Hippocampal formation (tissue), 2 donors: Measurements from ENCODE around the gene PRPF6.

Experiments
- DNase-seq, 2 donors: peaks; one replicate each; lab custom pipeline; 2025; lab: John Stamatoyannopoulos, UW

The PRPF6 gene

DNA sequence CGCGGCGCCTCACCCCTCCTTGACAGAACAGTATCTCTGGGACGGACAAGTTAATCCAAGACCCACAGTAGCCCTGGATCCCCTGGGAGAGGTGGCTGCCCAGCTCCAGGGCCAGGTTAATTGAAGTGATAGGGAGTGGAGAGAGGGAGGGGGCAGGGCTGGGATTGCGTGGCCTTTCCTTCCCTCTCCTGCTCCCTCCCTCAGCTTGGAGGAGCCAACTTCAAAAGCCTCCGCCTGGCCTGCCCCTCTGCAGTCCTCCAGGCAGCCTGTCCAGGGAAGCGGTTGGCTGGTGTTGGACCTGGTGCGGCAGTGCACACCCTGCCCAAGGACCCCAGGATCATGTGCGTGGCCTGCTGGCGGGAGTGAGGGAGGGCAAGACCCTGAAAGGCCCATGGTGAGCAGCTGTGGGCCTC, 55.0 kb downstream of the PRPF6 start, which contains the start of gene C20orf204:
Gene C20orf204, plus strand, starts transcription at position 250 of the 413 bp plus-strand sequence. Its CDS starts 142 bp downstream, at position 392.
- DNase-seq = no peak

GRCh38 chr20:64036346-64037198, 55.6 kb downstream of the PRPF6 start:
- DNase-seq = no peak

- DNase-seq = no peak
These were observed 56.2 kb downstream of the PRPF6 start for GRCh38 chr20:64037199-64037497.

- no peak for DNase-seq
These were observed 56.7 kb downstream of the PRPF6 start for GRCh38 chr20:64037498-64038213.

DNA sequence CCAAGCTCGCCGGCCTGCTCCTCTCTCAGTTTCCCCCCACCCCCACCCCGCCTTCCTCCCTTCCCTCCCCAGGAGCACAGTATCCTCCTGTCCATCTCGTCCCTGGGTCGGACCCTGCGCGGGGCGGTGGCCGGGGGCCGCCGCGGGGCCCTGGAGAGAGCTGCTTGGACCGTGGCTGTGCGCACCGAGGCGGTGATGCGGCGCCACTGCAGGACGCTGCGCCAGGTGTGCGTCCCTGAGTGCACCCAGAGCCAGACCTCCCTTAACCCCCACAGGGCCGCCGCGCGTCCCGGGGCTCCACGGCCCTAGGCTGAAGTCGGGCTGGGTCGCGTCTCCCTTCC, 57.3 kb downstream of the PRPF6 start:
- DNase-seq = no peak

DNA sequence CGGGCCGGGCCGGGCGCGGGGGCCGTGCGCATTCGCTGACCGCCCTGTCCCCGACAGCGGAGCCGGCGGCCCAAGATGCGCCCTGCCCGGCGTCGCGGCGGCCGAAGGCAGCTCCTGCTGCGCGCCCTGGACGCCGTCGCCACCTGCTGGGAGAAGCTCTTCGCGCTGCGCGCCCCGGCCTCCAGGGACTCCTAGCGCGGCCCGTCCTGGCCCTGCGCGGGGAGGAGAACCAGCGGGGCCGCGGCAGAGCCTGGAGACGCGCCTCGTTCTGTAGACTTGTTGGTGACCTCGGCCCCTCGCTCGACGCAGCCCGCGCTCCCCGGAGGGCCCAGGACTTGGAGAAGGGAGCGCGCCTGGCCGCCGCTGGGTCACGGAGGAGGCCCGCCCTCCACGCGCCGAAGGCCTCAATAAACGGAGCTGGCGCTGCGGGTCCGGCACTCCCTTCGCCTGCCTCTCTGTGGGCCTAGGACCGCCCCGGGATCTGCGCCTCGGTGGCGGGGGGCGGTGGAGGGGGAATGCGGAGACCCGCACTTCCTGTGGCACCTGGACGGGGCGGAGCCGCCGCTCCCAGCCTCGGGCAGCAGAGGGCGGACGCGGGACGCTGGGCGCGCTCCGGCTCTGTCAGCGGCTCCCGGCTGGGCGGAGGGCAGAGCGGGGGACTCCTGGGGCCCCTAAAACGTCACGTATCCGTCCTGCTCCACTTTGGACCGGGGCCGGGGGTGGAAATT, 57.8 kb downstream of the PRPF6 start:
- peak in 1 of 2 donors; percentile 17 for DNase-seq

- DNase-seq = no peak
These were observed 58.6 kb downstream of the PRPF6 start for GRCh38 chr20:64039293-64040160.

GRCh38 chr20:64040231-64041039, 59.5 kb downstream of the PRPF6 start:
- no peak for DNase-seq

DNA sequence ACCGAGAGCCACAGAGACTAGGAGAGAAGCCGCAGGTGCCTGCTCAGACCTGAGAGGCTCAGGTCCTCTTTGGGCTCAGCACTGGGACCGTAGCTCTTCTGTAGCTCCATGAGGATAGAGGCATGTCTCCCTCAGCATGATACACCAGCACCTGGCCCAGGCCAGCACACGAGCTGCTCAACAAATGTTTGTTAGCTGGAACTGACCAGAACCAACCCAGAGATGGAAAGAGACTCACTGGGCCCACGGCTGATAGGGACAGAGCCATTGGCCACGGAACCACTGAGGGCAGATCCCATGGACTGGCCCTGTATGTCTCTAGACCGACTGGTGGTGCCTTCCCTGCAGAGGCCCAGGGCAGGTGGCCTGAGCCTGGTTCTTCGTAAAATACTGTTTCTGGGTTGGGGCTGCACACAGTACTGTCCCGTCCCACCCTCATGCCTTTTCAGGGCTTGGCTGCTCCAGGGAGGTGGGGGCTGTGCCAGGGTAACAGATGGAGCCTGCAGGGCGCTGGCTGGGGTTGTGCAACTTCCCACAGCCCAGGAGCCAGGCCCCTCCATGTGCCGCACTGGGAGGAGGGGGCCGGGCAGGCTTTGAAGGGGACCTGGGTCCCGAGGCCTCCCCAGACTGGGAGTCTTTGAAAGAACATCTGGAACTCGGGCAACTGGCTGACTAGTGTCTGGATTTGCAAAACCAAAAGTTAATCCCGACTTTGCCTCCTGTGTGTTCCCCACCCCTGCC, 60.3 kb downstream of the PRPF6 start:
- no peak for DNase-seq

GRCh38 chr20:64041781-64042053, 60.8 kb downstream of the PRPF6 start:
- no peak for DNase-seq

DNA sequence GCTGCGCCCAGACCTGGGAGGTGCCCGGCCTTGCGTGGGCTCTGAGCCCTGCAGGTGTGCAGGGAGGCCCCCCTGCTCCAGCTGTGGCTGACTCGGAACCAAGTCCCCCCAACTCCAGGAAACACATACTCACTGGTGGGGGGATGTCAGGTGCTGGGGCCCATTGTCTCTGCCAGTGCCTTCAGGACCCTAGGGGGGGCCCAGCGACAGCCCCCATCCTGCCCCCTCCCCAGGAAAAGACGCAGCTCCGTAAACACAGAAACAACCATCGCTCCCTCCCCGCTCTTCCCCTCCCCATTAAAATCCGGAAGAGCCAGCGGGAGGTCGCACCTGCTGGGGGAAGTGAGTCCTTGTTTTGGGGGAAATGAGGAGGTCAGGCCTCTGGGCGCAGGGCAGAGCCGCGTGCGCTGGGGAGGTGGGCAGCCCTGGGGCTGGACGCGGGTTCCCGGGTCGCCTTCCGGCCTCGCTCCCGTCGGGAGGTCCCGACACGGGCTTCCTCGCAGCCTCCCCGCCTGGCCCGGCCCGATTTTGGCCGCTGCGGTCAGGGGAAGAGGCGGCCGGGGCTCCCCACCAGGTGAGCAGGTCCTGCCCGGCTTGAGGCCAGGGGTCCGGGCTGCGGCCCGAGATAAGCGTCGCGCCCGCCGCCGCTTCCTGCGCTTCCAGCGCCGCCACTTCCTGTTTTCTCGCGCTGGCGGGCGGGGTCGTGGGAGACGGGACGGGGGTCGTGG, 61.3 kb downstream of the PRPF6 start:
- no peak for DNase-seq

- DNase-seq = no peak
These were observed 62.8 kb downstream of the PRPF6 start for GRCh38 chr20:64043768-64044167.

- DNase-seq = no peak
These were observed 63.7 kb downstream of the PRPF6 start for GRCh38 chr20:64044484-64045247.

DNA sequence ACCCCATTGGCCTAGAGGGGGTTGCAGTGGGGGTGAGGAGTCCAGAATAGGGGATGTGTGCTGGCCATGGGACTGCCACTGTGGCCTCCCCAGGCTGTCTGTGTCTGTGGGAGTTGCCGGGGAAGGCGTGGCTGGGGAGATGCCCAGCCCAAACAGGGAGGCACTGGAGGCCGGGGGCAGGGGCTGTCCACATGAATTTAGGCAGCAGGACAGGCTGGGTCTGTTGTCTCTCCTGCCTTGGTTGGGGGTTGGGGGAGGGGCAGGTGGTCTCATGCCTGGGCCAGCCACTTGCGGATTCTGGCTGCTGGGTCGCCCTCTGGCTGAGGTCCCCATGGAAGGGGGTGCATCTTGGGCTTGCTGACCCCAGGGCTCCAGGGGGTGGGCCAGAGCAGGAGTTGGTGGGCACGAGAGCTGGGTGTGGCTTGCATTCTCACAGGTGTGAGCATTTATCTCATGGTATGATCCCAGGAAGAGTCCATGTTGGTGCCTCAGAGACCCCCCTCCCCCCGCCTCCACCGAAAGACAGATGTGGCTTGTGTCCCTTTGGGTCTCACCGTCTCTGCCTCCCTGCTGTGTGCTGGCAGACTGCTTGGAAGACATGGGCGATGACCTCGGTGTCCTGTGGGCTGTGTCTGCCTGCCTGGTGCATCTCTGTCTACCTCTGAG, 64.5 kb downstream of the PRPF6 start:
- DNase-seq = no peak

- no peak for DNase-seq
These were observed 66.1 kb downstream of the PRPF6 start for GRCh38 chr20:64047046-64047389.

GRCh38 chr20:64047968-64048401, 67.1 kb downstream of the PRPF6 start:
- no peak for DNase-seq

- DNase-seq = no peak
These were observed 67.6 kb downstream of the PRPF6 start for GRCh38 chr20:64048402-64049044.
